Keratinocyte (primary cell): ENCODE results near the gene IGF1R. TPM values are rescaled to one million over a fixed set of nuclear protein-coding genes. Genes with fewer than 3 reads are reported as not detected.

Experiments used
- DNase-seq: peaks from one replicate; pipeline ENCODE4 v3.0.0-alpha.2; 2011; ENCODE audit warnings: low read depth, missing footprints, low spot score
- FAIRE-seq: peaks from 2 replicates; lab custom pipeline; 2011; peaks lifted over from hg19 to GRCh38; lab: Jason Lieb, UNC
- H2AFZ ChIP-seq: 2 replicates; pipeline ENCODE4 v1.6.0; 2012; ENCODE audit warnings: low read length, control low read depth, inconsistent platforms; ENCODE audit not compliant: control insufficient read depth
- H3K27ac ChIP-seq: 2 replicates; pipeline ENCODE4 v1.5.1; 2011; ENCODE audit warnings: low read length; ENCODE audit not compliant: control insufficient read depth, insufficient read depth
- H3K27me3 ChIP-seq: 3 replicates; pipeline ENCODE4 v1.6.0; 2011; ENCODE audit warnings: low read length; ENCODE audit not compliant: control insufficient read depth, insufficient read depth; ENCODE audit errors: extremely low read depth
- H3K36me3 ChIP-seq, 2 experiments: 2 replicates in 1 of 2; 3 replicates in 1 of 2; pipeline ENCODE4 v1.5.1; 2011; ENCODE audit warnings: low read length in 2 of 2, mild to moderate bottlenecking in 1 of 2; ENCODE audit not compliant: control insufficient read depth in 2 of 2, insufficient read depth in 2 of 2; ENCODE audit errors: extremely low read depth in 1 of 2
- H3K4me1 ChIP-seq: 3 replicates; pipeline ENCODE4 v1.5.1; 2011; ENCODE audit warnings: low read length; ENCODE audit not compliant: control insufficient read depth, insufficient read depth; ENCODE audit errors: extremely low read depth
- H3K4me2 ChIP-seq: 3 replicates; pipeline ENCODE4 v1.6.0; 2011; ENCODE audit warnings: low read depth, low read length; ENCODE audit not compliant: control insufficient read depth, insufficient read depth; ENCODE audit errors: extremely low read depth
- H3K4me3 ChIP-seq, 3 experiments: fragments of 200-600 bp in 1 of 3; sonication (generic) in 1 of 3; 2 replicates in 2 of 3; 3 replicates in 1 of 3; pipeline ENCODE4 v1.5.1; 2011 to 2016; ENCODE audit warnings: low read length in 3 of 3, mild to moderate bottlenecking in 3 of 3, control low read depth in 2 of 3, inconsistent platforms in 1 of 3, low read depth in 1 of 3, mixed read lengths in 1 of 3, mixed run types in 1 of 3, moderate library complexity in 1 of 3; ENCODE audit not compliant: control insufficient read depth in 2 of 3, insufficient read depth in 2 of 3; ENCODE audit errors: extremely low read depth in 1 of 3
- H3K79me2 ChIP-seq: 2 replicates; pipeline ENCODE4 v1.6.0; 2012; ENCODE audit warnings: low read length; ENCODE audit not compliant: control insufficient read depth, insufficient read depth
- H3K9ac ChIP-seq: 3 replicates; pipeline ENCODE4 v1.6.0; 2011; ENCODE audit warnings: low read length; ENCODE audit not compliant: control insufficient read depth, insufficient read depth; ENCODE audit errors: extremely low read depth
- H3K9me1 ChIP-seq: 3 replicates; pipeline ENCODE4 v1.6.0; 2011; ENCODE audit warnings: low read length; ENCODE audit not compliant: control insufficient read depth, insufficient read depth; ENCODE audit errors: extremely low read depth
- H3K9me3 ChIP-seq: 2 replicates; pipeline ENCODE4 v1.5.1; 2012; ENCODE audit warnings: low read depth, low read length; ENCODE audit not compliant: control insufficient read depth
- H4K20me1 ChIP-seq: 3 replicates; pipeline ENCODE4 v1.6.0; 2011; ENCODE audit warnings: low read length; ENCODE audit not compliant: control insufficient read depth, insufficient read depth; ENCODE audit errors: extremely low read depth
- EZH2 ChIP-seq: IDR thresholded peaks from one replicate; pipeline ENCODE4 v1.6.1; 2012; ENCODE audit warnings: inconsistent platforms, mild to moderate bottlenecking, low read length, moderate library complexity
- dilution Hi-C: fragments of 300-500 bp; cut with MboI; formaldehyde crosslinking; loops from one replicate; pipeline ENCODE4 v1.7.0; 2020; ENCODE audit warnings: low sequenced_read_pairs; ENCODE audit not compliant: extremely low pct_ligation_motif_present
- polyA plus RNA-seq, 5 experiments: library from polyadenylated mRNA; depleted of rRNA in 3 of 5; stranded (reverse) in 3 of 5; stranded (forward) in 1 of 5; unstranded in 1 of 5; fragments of >200 nt; gene quantifications; 1 replicate in 1 of 5; 2 replicates in 3 of 5; 3 replicates in 1 of 5; pipeline versions ENCODE4 v1.2.1 to v1.2.3, GENCODE V29; 2011 to 2012; ENCODE audit warnings: missing spikeins in 2 of 5, low read depth in 1 of 5, low replicate concordance in 1 of 5
- TF ChIP-seq, protein P1 (sequence below), 3 experiments: IDR thresholded peaks in 1 of 3; conservative IDR thresholded peaks in 1 of 3; optimal IDR thresholded peaks in 1 of 3; 2 replicates in 2 of 3; 3 replicates in 1 of 3; pipeline versions ENCODE3 to v1.5.1; 2011; ENCODE audit warnings: low read length in 3 of 3, mild to moderate bottlenecking in 3 of 3, moderate library complexity in 2 of 3, control low read depth in 1 of 3, inconsistent platforms in 1 of 3; ENCODE audit not compliant: insufficient read depth in 2 of 3; ENCODE audit errors: extremely low read depth in 1 of 3

The IGF1R gene
- polyA plus RNA-seq, 1 donor (not counting 4 experiments of a cell fraction or from before 2014, with no cell fraction given): 14.5 TPM

DNA sequence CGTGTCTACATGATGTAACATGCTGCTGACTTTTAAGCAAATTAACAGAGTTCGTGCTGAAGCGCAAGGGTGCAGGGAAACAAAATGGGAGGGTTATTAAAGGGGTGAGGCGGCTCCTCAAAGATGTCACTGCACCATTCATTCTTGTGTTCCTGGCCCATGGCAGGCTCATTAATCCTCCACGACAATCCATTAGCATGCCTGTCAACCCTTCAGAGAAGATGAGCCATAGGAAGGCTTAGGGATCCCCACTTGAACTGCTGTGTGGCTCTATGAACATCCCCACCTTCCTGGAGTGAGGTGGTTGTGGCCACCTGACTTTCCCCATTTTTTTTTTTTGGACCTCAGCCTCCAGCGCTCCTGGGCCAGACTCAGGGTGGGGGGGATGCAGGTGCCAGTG, 45.8 kb downstream of the IGF1R start:
- H2AFZ ChIP-seq: no peak overlapping the region
- H3K4me1 ChIP-seq: peaks cover 6% of the 10 kb centered on the region
- no peaks in the 10 kb centered on the region for H3K9me3 ChIP-seq
- H3K9me1 ChIP-seq: peaks cover 2% of the 10 kb centered on the region
- no peak overlapping the region for H3K9ac ChIP-seq
- no peak for FAIRE-seq
- no peaks in the 10 kb centered on the region for H3K27me3 ChIP-seq
- dilution Hi-C loops: no loop called here
- H3K36me3 ChIP-seq: no peaks in the 10 kb centered on the region
- H3K4me3 ChIP-seq: no peak overlapping the region
- no peak for DNase-seq
- TF ChIP-seq, protein P1, sequence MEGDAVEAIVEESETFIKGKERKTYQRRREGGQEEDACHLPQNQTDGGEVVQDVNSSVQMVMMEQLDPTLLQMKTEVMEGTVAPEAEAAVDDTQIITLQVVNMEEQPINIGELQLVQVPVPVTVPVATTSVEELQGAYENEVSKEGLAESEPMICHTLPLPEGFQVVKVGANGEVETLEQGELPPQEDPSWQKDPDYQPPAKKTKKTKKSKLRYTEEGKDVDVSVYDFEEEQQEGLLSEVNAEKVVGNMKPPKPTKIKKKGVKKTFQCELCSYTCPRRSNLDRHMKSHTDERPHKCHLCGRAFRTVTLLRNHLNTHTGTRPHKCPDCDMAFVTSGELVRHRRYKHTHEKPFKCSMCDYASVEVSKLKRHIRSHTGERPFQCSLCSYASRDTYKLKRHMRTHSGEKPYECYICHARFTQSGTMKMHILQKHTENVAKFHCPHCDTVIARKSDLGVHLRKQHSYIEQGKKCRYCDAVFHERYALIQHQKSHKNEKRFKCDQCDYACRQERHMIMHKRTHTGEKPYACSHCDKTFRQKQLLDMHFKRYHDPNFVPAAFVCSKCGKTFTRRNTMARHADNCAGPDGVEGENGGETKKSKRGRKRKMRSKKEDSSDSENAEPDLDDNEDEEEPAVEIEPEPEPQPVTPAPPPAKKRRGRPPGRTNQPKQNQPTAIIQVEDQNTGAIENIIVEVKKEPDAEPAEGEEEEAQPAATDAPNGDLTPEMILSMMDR (optimal IDR thresholded peaks at IDR 0.05 in 1 of 3, IDR thresholded peaks at IDR 0.05 in 1 of 3, conservative IDR thresholded peaks at IDR 0.05 in 1 of 3; ENCODE audit: extremely low read depth in 1 of 3, insufficient read depth in 2 of 3, low read length in 3 of 3): no peak
- TF ChIP-seq EZH2: no peak
- H3K79me2 ChIP-seq: peaks cover 94% of the 10 kb centered on the region
- peaks cover 20% of the 10 kb centered on the region for H4K20me1 ChIP-seq
- no peak overlapping the region for H3K4me2 ChIP-seq
- H3K27ac ChIP-seq: no peak overlapping the region

DNA sequence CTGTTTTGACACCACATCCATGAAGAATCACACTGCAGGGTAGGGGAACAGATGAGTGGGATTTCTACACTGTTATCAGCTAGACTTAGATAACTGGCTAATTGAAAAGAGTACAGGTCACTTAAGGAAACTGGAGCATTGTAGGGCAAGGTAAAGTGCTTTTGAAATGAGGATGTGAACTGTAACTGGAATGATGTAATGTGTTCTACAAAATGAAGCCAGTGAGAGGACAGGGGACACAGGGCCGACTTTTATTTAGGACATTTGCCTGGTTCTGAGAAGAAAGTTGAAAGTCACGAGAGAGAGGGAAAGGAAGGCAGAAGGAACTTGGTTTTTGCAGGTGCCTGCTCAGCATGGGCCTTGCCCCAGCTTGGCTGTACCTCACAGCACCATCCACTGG, 50.5 kb downstream of the IGF1R start:
- Histone ChIP-seq H3K9me3 (no peaks in the 10 kb centered on the region), H3K9me1 (no peaks in the 10 kb centered on the region), H3K79me2 (peaks cover 95% of the 10 kb centered on the region), H3K27ac (no peak overlapping the region), H3K9ac (no peak overlapping the region), H3K36me3 (no peaks in the 10 kb centered on the region), H3K4me3 (no peak overlapping the region), H2AFZ (no peak overlapping the region), H4K20me1 (peaks cover 16% of the 10 kb centered on the region), H3K27me3 (no peaks in the 10 kb centered on the region), H3K4me1 (no peaks in the 10 kb centered on the region), H3K4me2 (no peak overlapping the region)
- TF ChIP-seq, protein P1 (optimal IDR thresholded peaks at IDR 0.05 in 1 of 3, IDR thresholded peaks at IDR 0.05 in 1 of 3, conservative IDR thresholded peaks at IDR 0.05 in 1 of 3; ENCODE audit: extremely low read depth in 1 of 3, insufficient read depth in 2 of 3, low read length in 3 of 3): no peak
- no peak for TF ChIP-seq EZH2
- DNase-seq: no peak
- FAIRE-seq: no peak
- dilution Hi-C loops: no loop called here
